Vagina (tissue), 2 donors: ENCODE measurements around the gene NR3C2. TPM values are rescaled to one million over a fixed set of nuclear protein-coding genes. Genes with fewer than 3 reads are reported as not detected.

ENCODE experiments used
- DNase-seq, 2 donors: peaks; one replicate each; pipeline ENCODE4 v3.0.0-alpha.2; 2017; ENCODE audit errors: extremely low spot score in 2 of 2
- H3K27ac ChIP-seq: fragments of 200-600 bp; sonication (generic); one replicate; pipeline ENCODE4 v1.5.1; 2019
- H3K27me3 ChIP-seq: fragments of 200-600 bp; sonication (generic); one replicate; pipeline ENCODE4 v1.5.1; 2019
- H3K36me3 ChIP-seq, 2 donors: fragments of 200-600 bp; sonication (generic); one replicate each; pipeline ENCODE4 v1.5.1; 2017 to 2019
- H3K4me1 ChIP-seq: fragments of 200-600 bp; sonication (generic); one replicate; pipeline ENCODE4 v1.5.1; 2019
- H3K4me3 ChIP-seq, 2 donors: fragments of 200-600 bp; sonication (generic); 1 replicate in 1 of 2; 2 replicates in 1 of 2; pipeline ENCODE4 v1.5.1; 2016 to 2019
- H3K9me3 ChIP-seq: fragments of 200-600 bp; sonication (generic); one replicate; pipeline ENCODE4 v1.5.1; 2019
- CTCF ChIP-seq, 3 experiments: fragments of 450-650 bp in 2 of 3; fragments of 200-600 bp in 1 of 3; sonication (generic) in 1 of 3; IDR thresholded peaks; one replicate each; pipeline ENCODE4 v1.5.1; 2017 to 2019; ENCODE audit warnings: antibody characterized with exemption in 3 of 3, mild to moderate bottlenecking in 2 of 3, moderate library complexity in 2 of 3
- POLR2A ChIP-seq, 2 donors: fragments of 450-650 bp; IDR thresholded peaks; one replicate each; pipeline ENCODE4 v1.6.1; 2017; ENCODE audit warnings: antibody characterized with exemption in 2 of 2, mild to moderate bottlenecking in 2 of 2, moderate library complexity in 2 of 2
- POLR2AphosphoS5 ChIP-seq, 2 donors: sonication (generic); formaldehyde crosslinking; IDR thresholded peaks; one replicate each; pipeline ENCODE4 v1.9.0; 2017; ENCODE audit warnings: antibody characterized with exemption in 2 of 2, mild to moderate bottlenecking in 2 of 2, low read depth in 1 of 2; ENCODE audit not compliant: insufficient read depth in 1 of 2
- intact Hi-C: fragments of 100-400 bp; cut with DNase I; formaldehyde crosslinking; loops from one replicate; pipeline ENCODE4 v1.15.1; 2023
- total RNA-seq: library from RNA; depleted of rRNA; stranded (reverse); fragments of >200 nt; gene quantifications from one replicate; pipeline ENCODE4 v1.2.3, GENCODE V29; 2016

Gene NR3C2
- total RNA-seq, 1 donor from 2014 or later = 9.6 TPM

GRCh38 chr4:148359769-148360168, 82.4 kb downstream of the NR3C2 start:
- no peak for TF ChIP-seq CTCF (IDR thresholded peaks at IDR 0.05)
- H3K4me1 ChIP-seq = peaks cover 4% of the 10 kb centered on the region
- H3K9me3 ChIP-seq = no peaks in the 10 kb centered on the region
- DNase-seq = no peak
- no peak overlapping the region for H3K27ac ChIP-seq
- no peaks in the 10 kb centered on the region for H3K27me3 ChIP-seq
- intact Hi-C loops = no loop called here
- H3K36me3 ChIP-seq = no peaks in the 10 kb centered on the region
- H3K4me3 ChIP-seq = no peak overlapping the region

- no peaks in the 10 kb centered on the region for H3K9me3 ChIP-seq
- TF ChIP-seq CTCF (IDR thresholded peaks at IDR 0.05) (no peak), POLR2A (IDR thresholded peaks at IDR 0.05) (no peak), POLR2AphosphoS5 (IDR thresholded peaks at IDR 0.05; ENCODE audit: insufficient read depth in 1 of 2, low read depth in 1 of 2) (no peak)
- H3K36me3 ChIP-seq = no peaks in the 10 kb centered on the region
- H3K4me1 ChIP-seq = peaks cover 4% of the 10 kb centered on the region
- H3K27ac ChIP-seq = peak overlapping the region; percentile 3
- no peak overlapping the region for H3K4me3 ChIP-seq
- H3K27me3 ChIP-seq = no peaks in the 10 kb centered on the region
- no peak for DNase-seq
- intact Hi-C loops = no loop called here
Measured at GRCh38 chr4:148355442-148356123, 86.6 kb downstream of the NR3C2 start.

GRCh38 chr4:148354186-148354585, 88.0 kb downstream of the NR3C2 start:
- H3K27ac ChIP-seq = no peak overlapping the region
- no peaks in the 10 kb centered on the region for H3K9me3 ChIP-seq
- DNase-seq = no peak
- no peak overlapping the region for H3K4me3 ChIP-seq
- no peaks in the 10 kb centered on the region for H3K27me3 ChIP-seq
- H3K4me1 ChIP-seq = no peaks in the 10 kb centered on the region
- TF ChIP-seq CTCF (IDR thresholded peaks at IDR 0.05) = no peak
- TF ChIP-seq POLR2A (IDR thresholded peaks at IDR 0.05) = no peak
- no peak for TF ChIP-seq POLR2AphosphoS5 (IDR thresholded peaks at IDR 0.05; ENCODE audit: insufficient read depth in 1 of 2, low read depth in 1 of 2)
- intact Hi-C loops = no loop called here
- H3K36me3 ChIP-seq = no peaks in the 10 kb centered on the region

- intact Hi-C loops = no loop called here
Measured at GRCh38 chr4:148353571-148353970, 88.6 kb downstream of the NR3C2 start.

More at GRCh38 chr4:148353571-148353970, 88.6 kb downstream of the NR3C2 start:
- no peak for DNase-seq
- no peak overlapping the region for H3K27ac ChIP-seq
- H3K4me3 ChIP-seq = no peak overlapping the region
- H3K36me3 ChIP-seq = no peaks in the 10 kb centered on the region
- TF ChIP-seq CTCF (IDR thresholded peaks at IDR 0.05) = no peak
- TF ChIP-seq POLR2A (IDR thresholded peaks at IDR 0.05) = no peak
- no peak for TF ChIP-seq POLR2AphosphoS5 (IDR thresholded peaks at IDR 0.05; ENCODE audit: insufficient read depth in 1 of 2, low read depth in 1 of 2)
- no peaks in the 10 kb centered on the region for H3K27me3 ChIP-seq
- H3K4me1 ChIP-seq = no peaks in the 10 kb centered on the region
- no peaks in the 10 kb centered on the region for H3K9me3 ChIP-seq
